ENCODE results near the gene SLC35E1.

GRCh38 chr19:16611121-16611520 lies 38.9 kb upstream of the SLC35E1 start:
- TF ChIP-seq CTCF (conservative IDR thresholded peaks at IDR 0.05; ENCODE audit: low read depth, low read length) (no peak), EZH2phosphoT487 (IDR thresholded peaks at IDR 0.05; ENCODE audit: borderline replicate concordance, low read length) (no peak)

Data from PC-3 (cell line).